Epithelial cell of proximal tubule (primary cell): ENCODE data around the gene HBG2. TPM values are rescaled to one million over a fixed set of nuclear protein-coding genes. Genes with fewer than 3 reads are reported as not detected.

Experiments used
- DNase-seq: peaks from one replicate; pipeline ENCODE4 v3.0.0-alpha.2; 2011; ENCODE audit warnings: low read depth
- H3K4me3 ChIP-seq: 2 replicates; pipeline ENCODE4 v1.5.1; 2011; ENCODE audit warnings: low read depth, mild to moderate bottlenecking, low read length
- total RNA-seq: library from RNA; depleted of rRNA; stranded (reverse); fragments of >200 nt; gene quantifications from 2 replicates; pipeline ENCODE4 v1.2.3, GENCODE V29; 2015
- TF ChIP-seq, protein P1 (sequence below): conservative IDR thresholded peaks from 2 replicates; pipeline ENCODE4 v1.5.1; 2012; ENCODE audit warnings: low read depth, mild to moderate bottlenecking, low read length

Gene HBG2
- total RNA-seq, 1 donor from 2014 or later, result not detected

DNA sequence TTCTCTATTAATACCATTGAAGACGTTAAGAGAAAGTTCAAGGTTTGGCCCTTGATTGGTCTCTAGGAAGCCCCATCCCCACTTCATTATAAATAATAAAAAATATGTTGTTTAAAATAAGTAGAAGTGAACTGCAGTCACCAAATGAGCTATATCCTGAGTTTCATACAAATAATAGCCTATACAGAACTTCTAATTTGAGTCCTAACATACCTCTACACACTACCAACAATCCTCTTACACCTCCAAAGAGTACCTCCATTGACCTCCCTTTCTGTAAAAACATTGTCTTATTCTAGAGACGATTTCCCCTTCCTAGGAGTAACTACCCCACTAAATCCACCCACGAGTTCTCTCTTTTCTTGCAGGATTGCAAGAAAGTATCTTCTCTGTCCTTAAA, 13.1 kb downstream of the HBG2 start:
- no peak overlapping the region for H3K4me3 ChIP-seq
- TF ChIP-seq, protein P1, sequence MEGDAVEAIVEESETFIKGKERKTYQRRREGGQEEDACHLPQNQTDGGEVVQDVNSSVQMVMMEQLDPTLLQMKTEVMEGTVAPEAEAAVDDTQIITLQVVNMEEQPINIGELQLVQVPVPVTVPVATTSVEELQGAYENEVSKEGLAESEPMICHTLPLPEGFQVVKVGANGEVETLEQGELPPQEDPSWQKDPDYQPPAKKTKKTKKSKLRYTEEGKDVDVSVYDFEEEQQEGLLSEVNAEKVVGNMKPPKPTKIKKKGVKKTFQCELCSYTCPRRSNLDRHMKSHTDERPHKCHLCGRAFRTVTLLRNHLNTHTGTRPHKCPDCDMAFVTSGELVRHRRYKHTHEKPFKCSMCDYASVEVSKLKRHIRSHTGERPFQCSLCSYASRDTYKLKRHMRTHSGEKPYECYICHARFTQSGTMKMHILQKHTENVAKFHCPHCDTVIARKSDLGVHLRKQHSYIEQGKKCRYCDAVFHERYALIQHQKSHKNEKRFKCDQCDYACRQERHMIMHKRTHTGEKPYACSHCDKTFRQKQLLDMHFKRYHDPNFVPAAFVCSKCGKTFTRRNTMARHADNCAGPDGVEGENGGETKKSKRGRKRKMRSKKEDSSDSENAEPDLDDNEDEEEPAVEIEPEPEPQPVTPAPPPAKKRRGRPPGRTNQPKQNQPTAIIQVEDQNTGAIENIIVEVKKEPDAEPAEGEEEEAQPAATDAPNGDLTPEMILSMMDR, result no peak

DNA sequence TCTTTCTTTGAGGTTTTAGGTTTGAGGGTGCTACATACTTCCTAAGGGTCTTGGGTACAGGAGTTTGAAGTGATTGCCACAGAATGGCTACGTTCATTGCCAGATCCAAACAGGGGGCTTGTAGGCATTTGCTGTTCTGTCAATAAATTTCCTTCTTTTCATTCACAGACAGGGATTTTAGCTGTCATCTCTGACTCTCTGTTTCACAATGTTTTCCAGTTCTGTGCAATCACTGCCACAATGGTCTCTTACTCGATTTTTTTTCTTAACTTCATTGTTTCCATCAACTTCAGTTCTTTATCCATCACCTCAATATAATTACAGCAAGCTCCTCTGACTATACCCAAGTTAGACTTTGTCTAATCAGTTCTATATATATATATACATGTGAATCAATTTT, 14.1 kb downstream of the HBG2 start:
- DNase-seq, result no peak
- H3K4me3 ChIP-seq, result no peak overlapping the region
- TF ChIP-seq, protein P1, result no peak

More for the DNA sequence above, 13.1 kb downstream of the HBG2 start:
- no peak for DNase-seq

DNA sequence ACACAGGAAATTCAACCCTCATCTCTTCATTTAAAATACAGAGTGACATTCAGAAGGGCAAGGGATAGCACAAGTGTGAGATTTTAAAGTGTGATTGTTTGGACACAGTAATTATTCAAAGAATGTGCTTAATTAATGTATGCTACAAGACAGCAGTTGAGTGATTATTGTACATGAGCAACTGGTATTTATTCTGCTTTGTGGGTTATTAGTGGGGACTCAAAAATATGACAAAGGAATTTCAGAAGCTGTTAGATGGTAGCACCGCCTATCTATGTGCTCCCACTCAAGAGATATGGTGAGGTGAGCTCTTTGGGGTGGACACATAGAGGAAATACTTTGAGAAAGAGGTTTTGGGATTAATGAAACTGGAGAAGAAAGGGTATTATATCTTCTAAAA, 14.5 kb downstream of the HBG2 start:
- no peak for DNase-seq
- TF ChIP-seq, protein P1, result no peak
- H3K4me3 ChIP-seq, result no peak overlapping the region

DNA sequence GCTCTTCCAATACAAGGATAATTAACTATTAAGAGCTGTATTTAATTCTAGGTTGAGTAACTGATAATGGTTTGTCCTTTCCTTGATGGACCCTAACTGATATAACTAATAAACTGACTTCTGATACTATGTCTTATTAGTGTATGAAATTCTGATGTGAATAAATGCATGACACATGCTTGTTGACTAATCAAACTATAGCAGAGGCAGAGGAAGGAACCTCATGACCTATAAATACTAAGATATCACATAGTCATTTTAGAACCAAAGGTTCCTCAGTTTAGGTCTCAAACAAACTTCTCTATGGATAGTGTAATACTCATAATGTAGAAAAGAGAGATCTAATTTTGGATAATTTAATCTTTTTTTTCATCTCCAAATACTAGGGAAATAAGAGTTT, 15.5 kb downstream of the HBG2 start:
- no peak for DNase-seq
- TF ChIP-seq, protein P1, result no peak

DNA sequence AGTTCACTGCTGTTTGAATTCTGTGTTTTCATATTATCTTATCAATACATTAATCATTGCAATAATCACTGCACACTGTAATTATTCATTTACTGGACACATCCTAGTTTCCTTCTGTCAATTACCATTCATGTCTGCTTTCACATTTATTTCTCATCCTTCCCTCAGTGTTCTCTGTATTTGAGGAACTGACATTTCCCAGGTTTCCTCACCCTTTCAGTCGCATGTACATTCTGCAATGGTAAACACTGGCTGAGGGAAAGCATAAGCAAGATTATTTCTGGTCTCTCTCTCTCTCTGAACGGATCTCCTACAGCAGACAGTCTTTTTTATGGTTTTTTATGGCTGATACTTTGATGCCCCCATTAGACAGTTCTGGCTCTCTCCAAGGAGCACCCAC, 16.1 kb downstream of the HBG2 start:
- DNase-seq, result no peak
- TF ChIP-seq, protein P1, result no peak
- H3K4me3 ChIP-seq, result no peak overlapping the region

More for the DNA sequence above, 15.5 kb downstream of the HBG2 start:
- H3K4me3 ChIP-seq, result no peak overlapping the region

DNA sequence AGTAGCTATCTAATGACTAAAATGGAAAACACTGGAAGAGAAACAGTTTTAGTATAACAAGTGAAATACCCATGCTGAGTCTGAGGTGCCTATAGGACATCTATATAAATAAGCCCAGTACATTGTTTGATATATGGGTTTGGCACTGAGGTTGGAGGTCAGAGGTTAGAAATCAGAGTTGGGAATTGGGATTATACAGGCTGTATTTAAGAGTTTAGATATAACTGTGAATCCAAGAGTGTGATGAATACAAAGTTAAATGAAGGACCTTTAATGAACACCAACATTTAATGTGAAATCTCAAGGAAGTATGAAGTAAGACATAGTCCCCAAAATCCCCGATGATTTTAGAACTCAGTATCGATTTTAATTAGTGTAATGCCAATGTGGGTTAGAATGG, 17.2 kb downstream of the HBG2 start:
- no peak for DNase-seq
- H3K4me3 ChIP-seq, result no peak overlapping the region
- TF ChIP-seq, protein P1, result no peak

DNA sequence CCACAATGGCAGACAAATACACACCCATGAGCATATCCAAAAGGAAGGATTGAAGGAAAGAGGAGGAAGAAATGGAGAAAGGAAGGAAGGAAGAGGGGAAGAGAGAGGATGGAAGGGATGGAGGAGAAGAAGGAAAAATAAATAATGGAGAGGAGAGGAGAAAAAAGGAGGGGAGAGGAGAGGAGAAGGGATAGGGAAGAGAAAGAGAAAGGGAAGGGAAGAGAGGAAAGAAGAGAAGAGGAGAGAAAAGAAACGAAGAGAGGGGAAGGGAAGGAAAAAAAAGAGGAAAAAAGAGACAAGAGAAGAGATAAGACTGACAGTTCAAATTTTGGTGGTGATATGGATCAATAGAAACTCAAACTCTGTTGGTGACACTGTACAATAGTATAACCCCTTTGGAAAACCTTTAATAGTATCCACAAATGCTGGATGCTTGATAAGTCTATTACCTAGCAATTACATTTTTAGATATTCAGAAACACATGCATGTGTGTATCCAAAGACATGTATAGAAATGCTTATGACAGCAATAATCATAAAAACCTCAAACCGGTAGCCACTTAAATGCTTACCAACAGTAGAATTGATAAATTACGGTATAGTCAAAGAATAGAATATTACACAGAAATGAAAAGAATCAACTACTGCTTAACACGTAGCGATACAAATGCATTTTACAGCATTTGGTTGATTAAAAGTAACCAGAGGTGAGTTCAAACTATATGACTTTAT, 19.1 kb downstream of the HBG2 start:
- H3K4me3 ChIP-seq, result no peak overlapping the region
- TF ChIP-seq, protein P1, result no peak
- no peak for DNase-seq
